Urinary bladder (tissue), 4 donors: ENCODE data around the gene TSPAN14. TPM values are rescaled to one million over a fixed set of nuclear protein-coding genes. Genes with fewer than 3 reads are reported as not detected.
A peak's percentile ranks its signal among the peaks of the same experiment; 100 is the strongest.

Experiments used
- DNase-seq: peaks from one replicate; pipeline ENCODE4 v3.0.0-alpha.2; 2015; ENCODE audit errors: extremely low spot score
- H3K27ac ChIP-seq: one replicate; pipeline ENCODE4 v1.5.1; 2013; ENCODE audit warnings: low read depth, mild to moderate bottlenecking, moderate library complexity
- H3K36me3 ChIP-seq: one replicate; pipeline ENCODE4 v1.6.1; 2013; ENCODE audit warnings: mild to moderate bottlenecking, moderate library complexity; ENCODE audit not compliant: insufficient read depth
- H3K4me1 ChIP-seq: one replicate; pipeline ENCODE4 v1.6.1; 2013; ENCODE audit warnings: mild to moderate bottlenecking, moderate library complexity; ENCODE audit not compliant: insufficient read depth
- H3K4me3 ChIP-seq: one replicate; pipeline ENCODE4 v1.5.1; 2013; ENCODE audit warnings: low read depth, low read length
- WGBS: extraction: QIAGEN DNeasy Blood & Tissue Kit; methylation state at CpG from one replicate; pipeline ENCODE4 v1.1.7; 2013; 5-methylcytosine and 5-hydroxymethylcytosine counted together
- polyA plus RNA-seq: library from polyadenylated mRNA; stranded (reverse); fragments of 200-250 nt; gene quantifications from one replicate; pipeline ENCODE4 v1.2.3, GENCODE V29; 2013
- total RNA-seq: library from RNA; depleted of rRNA; stranded (reverse); fragments of >200 nt; gene quantifications from one replicate; pipeline ENCODE4 v1.2.3, GENCODE V29; 2014
- donor health status: healthy with polysubstance abuse.
- donor health status: healthy.

The TSPAN14 gene, protein sequence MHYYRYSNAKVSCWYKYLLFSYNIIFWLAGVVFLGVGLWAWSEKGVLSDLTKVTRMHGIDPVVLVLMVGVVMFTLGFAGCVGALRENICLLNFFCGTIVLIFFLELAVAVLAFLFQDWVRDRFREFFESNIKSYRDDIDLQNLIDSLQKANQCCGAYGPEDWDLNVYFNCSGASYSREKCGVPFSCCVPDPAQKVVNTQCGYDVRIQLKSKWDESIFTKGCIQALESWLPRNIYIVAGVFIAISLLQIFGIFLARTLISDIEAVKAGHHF
- total RNA-seq (26.4 TPM), polyA plus RNA-seq (65.1 TPM)

DNA sequence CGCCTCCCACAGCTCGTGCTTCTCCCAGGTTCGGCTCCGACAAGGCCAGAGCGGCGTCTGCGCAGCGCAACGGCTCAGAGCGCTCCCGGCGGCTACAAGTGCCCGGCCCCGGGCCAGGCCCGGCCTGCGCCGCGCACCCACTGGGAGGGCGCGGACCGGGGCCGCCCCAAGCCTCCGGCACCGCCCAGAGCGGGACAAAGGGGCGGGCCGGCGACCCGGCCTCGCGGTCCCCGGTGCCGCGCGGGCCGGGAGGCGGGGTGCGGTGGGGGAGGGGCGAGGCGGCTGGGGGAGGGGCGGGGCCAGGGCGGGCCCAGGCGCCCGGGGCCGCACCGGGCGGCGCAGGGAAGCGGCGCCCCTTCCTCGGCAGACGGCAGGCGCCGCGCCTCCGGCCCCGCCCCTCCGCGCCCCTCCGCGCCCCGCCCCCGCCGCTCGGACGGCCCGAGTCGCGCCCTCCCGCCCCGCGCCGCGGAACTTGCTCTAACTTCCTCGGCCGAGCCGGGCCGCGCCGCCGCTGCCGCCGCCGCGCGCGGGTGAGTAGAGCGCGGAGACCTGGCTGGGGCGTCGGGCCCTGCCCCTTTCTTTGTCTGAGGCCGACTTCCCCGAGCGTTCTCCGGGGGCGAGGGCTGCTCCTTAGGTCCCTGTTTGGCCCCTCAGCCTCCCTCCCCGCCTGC lies at the start of gene TSPAN14:
Gene TSPAN14, plus strand, starts transcription at position 469 of the 671 bp plus-strand sequence. CDS start 34,924 bp downstream, outside the sequence.
- Histone ChIP-seq H3K36me3 (no peaks in the 10 kb centered on the region), H3K4me3 (peak within 1 kb of the TSS; percentile 93), H3K27ac (peak within 1 kb of the TSS; percentile 96), H3K4me1 (no peaks in the 10 kb centered on the region)
- DNase-seq: no peak
- under 1% methylated on average over 91 of the region's 97 CpGs for WGBS

DNA sequence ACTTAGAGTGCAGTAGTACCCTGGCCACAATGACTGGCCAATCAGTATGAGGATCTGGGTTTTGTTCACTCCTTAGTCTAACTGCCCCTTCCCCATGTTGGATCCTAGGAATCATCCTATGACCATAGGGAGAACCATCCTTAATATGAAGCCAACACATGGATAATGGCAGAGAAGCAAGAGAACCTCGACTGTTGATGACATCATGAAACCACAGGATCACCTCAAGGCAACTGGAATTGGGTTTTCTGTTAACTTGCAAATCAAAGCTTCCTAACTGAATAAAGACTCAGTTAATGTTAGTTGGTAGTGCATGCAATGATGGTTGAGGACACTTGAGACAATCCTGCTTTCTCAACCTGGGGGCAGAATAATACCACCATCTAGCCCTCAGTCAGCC lies 49.1 kb upstream of the TSPAN14 start:
- H3K4me1 ChIP-seq: no peaks in the 10 kb centered on the region

DNA sequence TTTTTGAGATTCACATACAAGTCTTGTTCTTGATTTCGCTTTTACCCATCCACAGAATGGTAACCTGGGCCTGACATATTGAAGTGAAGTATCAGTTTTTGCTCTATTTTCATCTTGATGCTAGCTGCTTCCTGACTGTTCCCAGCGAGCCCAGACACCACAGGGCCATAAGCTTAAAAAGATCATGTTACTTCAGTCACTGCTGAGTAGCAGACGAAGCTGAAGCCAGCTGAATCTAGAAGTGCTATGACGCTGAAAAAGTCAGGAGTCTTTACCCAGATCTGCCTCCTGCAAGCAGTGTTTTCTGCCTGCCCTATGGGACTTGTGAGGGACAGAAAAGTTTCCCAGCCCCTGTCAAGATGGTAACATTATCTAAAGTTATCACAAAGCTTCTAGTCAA lies 48.5 kb upstream of the TSPAN14 start:
- no peaks in the 10 kb centered on the region for H3K4me1 ChIP-seq
- no peak overlapping the region for H3K4me3 ChIP-seq
- 67% methylated on average over 4 of the region's 4 CpGs for WGBS
- H3K27ac ChIP-seq: no peak overlapping the region
- no peaks in the 10 kb centered on the region for H3K36me3 ChIP-seq
- no peak for DNase-seq

More for the DNA sequence above, 49.1 kb upstream of the TSPAN14 start:
- no peak for DNase-seq
- 84% methylated on average over 1 of the region's 1 CpG for WGBS
- H3K36me3 ChIP-seq: no peaks in the 10 kb centered on the region
- H3K4me3 ChIP-seq: no peak overlapping the region
- H3K27ac ChIP-seq: no peak overlapping the region

DNA sequence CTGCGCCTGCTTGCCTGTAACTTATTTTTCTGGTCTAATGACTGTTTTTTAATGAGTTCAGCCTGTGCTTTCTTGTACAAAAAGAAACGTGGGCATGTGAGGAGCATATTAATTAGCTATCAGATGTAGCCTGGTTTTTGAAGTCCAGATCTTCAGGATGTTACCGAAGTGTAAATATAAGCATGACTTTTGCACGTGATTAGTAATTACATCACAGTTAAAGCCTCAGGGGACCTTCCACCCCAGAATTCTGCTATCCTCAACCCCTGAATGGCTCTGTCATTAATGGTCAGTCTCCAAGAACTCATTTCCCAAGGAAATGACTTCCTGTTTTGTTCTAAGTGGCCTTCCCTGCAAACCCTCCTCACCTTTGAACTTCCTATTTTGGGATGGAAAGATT lies 47.9 kb upstream of the TSPAN14 start:
- Histone ChIP-seq H3K27ac (no peak overlapping the region), H3K4me3 (no peak overlapping the region), H3K36me3 (no peaks in the 10 kb centered on the region), H3K4me1 (no peaks in the 10 kb centered on the region)
- 62% methylated on average over 4 of the region's 4 CpGs for WGBS
- no peak for DNase-seq

DNA sequence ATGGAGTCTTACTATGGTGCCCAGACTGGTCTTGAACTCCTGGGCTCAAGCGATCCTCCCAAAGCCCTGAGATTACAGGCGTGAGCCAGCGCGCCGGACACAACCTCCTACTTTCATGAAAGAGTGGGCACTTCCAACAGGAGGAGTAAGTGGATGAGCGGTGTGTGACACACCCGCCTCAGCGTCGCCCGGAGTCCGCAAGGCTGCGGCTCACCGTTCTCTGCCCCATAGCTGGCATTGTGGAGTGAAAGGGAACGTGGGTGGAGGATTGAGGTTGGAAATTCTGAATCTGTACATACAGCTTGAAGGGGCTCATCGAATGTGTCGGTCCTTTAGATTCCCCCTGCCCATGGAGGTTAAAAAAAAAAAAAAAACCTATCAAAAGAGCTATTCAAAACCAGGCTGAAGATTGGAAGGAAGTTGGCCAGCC lies 46.3 kb upstream of the TSPAN14 start:
- WGBS: 11% methylated on average over 16 of the region's 16 CpGs
- Histone ChIP-seq H3K4me3 (peak overlapping the region; percentile 67), H3K27ac (peak overlapping the region; percentile 75), H3K4me1 (peaks cover 1% of the 10 kb centered on the region), H3K36me3 (no peaks in the 10 kb centered on the region)
- DNase-seq: no peak

DNA sequence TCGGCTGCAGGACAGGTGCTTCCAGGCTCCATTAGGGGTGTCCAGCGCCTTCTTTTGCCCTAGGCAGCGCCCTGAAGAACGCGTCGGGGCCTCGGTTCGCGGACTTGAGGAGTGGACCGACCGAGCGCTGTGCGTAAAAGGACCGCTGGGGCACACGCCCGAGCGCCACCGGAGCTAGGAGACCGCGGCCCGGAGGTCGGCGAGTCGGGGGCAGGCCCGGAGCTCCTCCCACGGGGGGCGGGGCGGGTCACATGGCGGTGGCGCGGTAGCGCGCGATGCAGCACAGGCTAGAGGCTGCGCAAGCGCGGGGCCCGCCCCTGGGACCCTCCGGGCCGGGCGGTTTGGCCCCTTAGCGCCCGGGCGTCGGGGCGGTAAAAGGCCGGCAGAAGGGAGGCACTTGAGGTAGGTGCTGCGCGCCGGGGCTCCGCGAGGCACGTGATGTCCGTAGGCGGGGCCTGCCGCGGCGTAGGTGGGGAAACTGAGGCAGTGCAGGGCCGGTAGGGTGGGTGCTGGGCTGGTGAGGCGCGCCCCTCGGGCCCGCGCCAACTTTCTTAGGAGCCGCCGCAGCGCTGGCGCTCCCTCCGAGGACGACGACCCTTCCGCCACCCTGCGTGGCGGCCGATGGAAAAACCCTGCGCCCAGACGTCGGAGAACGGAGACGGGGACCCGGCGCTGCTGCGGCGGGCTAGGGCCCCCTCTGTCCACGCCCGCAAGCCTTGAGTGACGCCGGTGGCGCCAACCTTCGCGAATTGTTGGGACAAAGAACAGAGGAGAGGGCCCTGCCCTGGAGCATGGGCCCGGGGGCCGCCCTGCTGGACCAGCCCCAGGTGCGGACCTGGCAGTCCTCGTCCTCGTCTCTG lies 45.6 kb upstream of the TSPAN14 start, which contains the start of gene PRXL2A:
Gene PRXL2A, plus strand, starts transcription at position 310 of the 860 bp plus-strand sequence. CDS start 11,917 bp downstream, outside the sequence.
- H3K4me3 ChIP-seq: peak within 1 kb of the TSS; percentile 67
- no peaks in the 10 kb centered on the region for H3K36me3 ChIP-seq
- DNase-seq: no peak
- 2% methylated on average over 96 of the region's 96 CpGs for WGBS
- peak within 1 kb of the TSS; percentile 75 for H3K27ac ChIP-seq
- H3K4me1 ChIP-seq: peaks cover 1% of the 10 kb centered on the region

DNA sequence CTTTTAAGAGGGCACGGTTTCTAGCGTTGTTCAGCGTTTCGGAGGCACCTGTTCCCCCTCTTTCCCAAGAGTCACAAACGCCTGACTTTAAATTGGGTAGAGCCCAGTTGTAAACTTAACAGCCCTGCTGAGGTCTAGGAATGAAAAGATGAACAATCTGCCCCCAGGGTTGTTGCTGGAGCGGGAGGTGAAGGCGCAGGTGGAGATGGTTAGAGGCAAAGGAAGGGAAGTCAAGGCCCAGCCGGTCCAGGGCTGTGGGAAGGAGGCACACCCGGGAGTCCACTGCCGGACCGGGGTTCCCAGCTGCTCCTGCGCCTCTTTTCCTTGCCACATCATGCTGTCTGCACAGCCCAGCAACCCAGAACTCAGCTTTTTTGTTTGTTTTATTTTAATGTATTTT lies 45.0 kb upstream of the TSPAN14 start:
- Histone ChIP-seq H3K4me1 (peaks cover 1% of the 10 kb centered on the region), H3K36me3 (no peaks in the 10 kb centered on the region), H3K27ac (peak overlapping the region; percentile 70), H3K4me3 (peak overlapping the region; percentile 67)
- 45% methylated on average over 12 of the region's 12 CpGs for WGBS
- DNase-seq: no peak

DNA sequence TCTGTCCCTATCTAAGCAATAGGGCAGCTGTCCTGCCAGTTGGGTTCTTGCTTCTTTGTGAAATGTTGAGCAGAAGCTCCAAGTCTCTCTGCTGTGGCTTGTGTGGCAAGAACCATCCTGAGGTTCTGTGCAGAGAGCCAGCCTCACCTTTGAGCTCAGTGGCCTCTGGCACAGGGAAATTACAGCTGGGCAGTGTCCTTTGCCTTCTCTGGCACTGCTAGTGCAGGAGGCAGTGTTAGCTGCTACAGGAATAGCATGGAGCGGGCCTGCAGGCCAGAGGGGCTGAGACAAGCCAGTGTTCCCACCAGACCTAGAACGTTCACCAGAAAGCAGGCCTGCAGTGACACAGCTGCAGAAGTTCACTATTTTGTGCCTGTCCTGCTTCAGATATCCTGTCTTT lies 44.0 kb upstream of the TSPAN14 start:
- no peak overlapping the region for H3K4me3 ChIP-seq
- H3K4me1 ChIP-seq: peaks cover 1% of the 10 kb centered on the region
- no peak overlapping the region for H3K27ac ChIP-seq
- DNase-seq: no peak
- WGBS: 45% methylated on average over 2 of the region's 2 CpGs
- no peaks in the 10 kb centered on the region for H3K36me3 ChIP-seq

DNA sequence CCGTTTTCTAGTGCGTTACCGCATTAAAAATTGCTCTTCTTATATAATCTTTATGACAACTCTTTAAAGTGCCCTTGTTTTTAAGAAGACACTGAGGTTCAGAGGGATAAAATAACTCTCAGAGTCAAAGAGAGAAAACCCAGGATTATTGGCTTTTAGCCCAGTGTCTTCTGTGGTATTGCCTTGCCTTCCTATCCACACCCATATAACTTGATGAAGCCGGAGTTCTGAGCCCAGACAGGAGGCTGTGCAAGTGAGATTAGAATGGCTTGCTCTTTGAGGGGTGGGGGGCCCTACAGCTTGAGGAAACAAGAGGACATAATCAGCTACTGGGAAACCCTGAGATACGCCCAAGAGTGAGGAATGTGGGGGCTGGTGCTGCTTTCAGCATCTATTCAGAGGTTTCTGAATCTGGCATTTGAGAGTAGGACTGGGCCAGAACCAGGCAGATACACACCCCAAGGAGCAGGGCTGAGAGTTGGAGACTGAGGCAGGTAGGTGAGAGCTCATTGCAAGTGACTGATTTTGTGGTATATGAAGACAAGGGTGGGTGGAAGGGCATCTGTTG lies 43.4 kb upstream of the TSPAN14 start:
- WGBS: 59% methylated on average over 5 of the region's 5 CpGs
- DNase-seq: no peak
- Histone ChIP-seq H3K27ac (no peak overlapping the region), H3K4me3 (no peak overlapping the region), H3K4me1 (peaks cover 4% of the 10 kb centered on the region), H3K36me3 (no peaks in the 10 kb centered on the region)

DNA sequence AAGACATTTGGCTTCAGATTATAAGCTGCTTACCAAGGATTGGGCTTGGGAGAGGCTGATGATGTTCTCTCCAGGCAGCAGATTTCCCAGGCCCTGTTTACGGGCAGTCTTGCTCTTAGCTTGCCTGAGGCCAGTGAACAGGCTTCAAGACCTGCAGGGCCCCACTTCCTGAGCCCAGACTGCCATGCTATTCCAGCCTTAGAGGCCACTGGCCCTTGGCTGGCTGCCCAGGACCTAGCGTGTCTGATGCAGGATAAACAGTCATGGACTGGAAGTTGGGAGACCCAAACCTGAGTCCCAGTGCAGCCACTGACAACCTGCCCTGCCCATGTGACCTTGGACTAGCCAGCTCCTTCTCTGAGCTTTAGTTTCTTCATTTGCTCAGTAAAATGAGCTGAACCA lies 42.8 kb upstream of the TSPAN14 start:
- H3K27ac ChIP-seq: no peak overlapping the region
- peaks cover 7% of the 10 kb centered on the region for H3K4me1 ChIP-seq
- no peak for DNase-seq
- H3K36me3 ChIP-seq: no peaks in the 10 kb centered on the region
- H3K4me3 ChIP-seq: no peak overlapping the region
- 58% methylated on average over 2 of the region's 2 CpGs for WGBS

DNA sequence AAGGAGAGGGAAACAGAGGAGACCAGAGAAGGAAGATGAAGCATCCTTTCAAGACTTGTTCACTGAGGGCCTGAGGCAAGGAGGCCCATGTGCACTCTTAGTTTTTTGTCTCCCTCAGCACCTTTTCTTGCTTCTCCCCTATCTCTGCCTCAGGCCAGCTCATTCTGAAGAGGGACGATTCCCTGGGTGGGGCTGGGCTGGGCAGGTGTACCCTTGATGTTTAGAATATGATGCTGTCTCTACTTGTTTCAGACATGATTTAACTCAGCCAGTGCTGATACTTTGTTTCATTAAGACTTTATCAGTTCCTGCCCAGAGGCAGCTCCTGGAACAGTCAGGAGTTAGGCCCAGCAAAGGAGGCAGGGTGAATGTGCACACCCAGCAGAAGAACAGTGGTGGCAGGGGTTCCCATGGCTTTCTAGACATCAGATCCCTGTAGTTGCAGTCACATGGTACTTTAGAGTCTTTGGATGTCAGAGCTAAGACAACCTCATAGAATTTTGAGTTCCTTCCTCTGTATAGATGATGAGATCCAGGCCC lies 42.4 kb upstream of the TSPAN14 start:
- no peaks in the 10 kb centered on the region for H3K36me3 ChIP-seq
- H3K27ac ChIP-seq: no peak overlapping the region
- 91% methylated on average over 1 of the region's 1 CpG for WGBS
- no peak for DNase-seq
- peaks cover 7% of the 10 kb centered on the region for H3K4me1 ChIP-seq
- no peak overlapping the region for H3K4me3 ChIP-seq

DNA sequence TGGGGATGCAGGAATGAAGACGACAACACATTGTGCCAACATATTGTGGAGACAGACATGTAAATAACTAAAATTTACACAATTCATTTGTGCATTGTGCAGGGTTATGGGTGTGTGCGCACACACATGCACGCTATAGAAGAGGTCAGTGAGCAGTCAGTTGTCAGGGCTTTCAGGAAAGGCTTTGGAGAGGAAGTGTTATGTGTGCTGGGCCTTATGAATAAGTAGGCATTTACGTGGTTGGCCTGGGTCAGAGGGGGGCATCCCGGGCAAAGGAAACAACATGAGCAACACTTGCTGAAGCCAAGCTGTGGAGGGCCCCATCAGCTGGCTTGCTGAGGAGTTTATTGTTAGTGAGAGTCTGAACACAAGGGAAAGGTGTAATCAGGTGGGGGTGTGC lies 41.6 kb upstream of the TSPAN14 start:
- no peak overlapping the region for H3K27ac ChIP-seq
- H3K4me1 ChIP-seq: peaks cover 7% of the 10 kb centered on the region
- no peak for DNase-seq
- 80% methylated on average over 5 of the region's 5 CpGs for WGBS
- no peak overlapping the region for H3K4me3 ChIP-seq
- no peaks in the 10 kb centered on the region for H3K36me3 ChIP-seq
